ENCODE data around the gene WBP1L.

GRCh38 chr10:102804382-102805055, 60.8 kb downstream of the WBP1L start:
- TF ChIP-seq YY1 (IDR thresholded peaks at IDR 0.05; ENCODE audit: insufficient read depth, insufficient read length) = no peak
- TF ChIP-seq ZNF274 (IDR thresholded peaks at IDR 0.05; ENCODE audit: low read depth, low read length) = no peak
- TF ChIP-seq SUZ12 (IDR thresholded peaks at IDR 0.05; ENCODE audit: extremely low read depth, insufficient read depth, insufficient read length) = no peak

Measured in NT2/D1 (cell line).